ENCODE measurements around the gene LPIN3. TPM values are rescaled to one million over a fixed set of nuclear protein-coding genes. Genes with fewer than 3 reads are reported as not detected.

Gene LPIN3
- total RNA-seq, 1 donor from 2014 or later: 2.8 TPM

DNA sequence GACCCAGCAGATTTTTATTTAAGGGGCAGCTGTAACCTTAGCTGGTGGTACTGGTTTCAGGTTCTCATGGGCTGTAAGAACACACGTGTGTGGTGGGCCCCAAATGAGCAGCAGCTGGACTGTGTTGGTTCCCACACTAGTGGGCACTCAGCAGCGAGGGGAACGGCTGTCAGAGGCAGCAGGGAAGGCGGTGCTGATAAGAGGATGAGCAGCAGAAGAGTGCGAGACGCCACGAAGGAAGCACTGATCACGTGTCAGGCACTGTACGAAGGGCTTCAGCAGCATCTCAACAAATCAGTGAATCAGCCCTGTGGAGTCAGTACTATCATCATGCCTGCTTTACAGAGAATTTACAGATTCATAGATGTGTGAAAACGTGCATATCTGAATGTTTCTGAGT is 67.0 kb downstream of the LPIN3 start:
- H3K9ac ChIP-seq: no peak overlapping the region
- no peaks in the 10 kb centered on the region for H3K9me3 ChIP-seq (ENCODE audit: low read depth)
- TF ChIP-seq, protein P1, sequence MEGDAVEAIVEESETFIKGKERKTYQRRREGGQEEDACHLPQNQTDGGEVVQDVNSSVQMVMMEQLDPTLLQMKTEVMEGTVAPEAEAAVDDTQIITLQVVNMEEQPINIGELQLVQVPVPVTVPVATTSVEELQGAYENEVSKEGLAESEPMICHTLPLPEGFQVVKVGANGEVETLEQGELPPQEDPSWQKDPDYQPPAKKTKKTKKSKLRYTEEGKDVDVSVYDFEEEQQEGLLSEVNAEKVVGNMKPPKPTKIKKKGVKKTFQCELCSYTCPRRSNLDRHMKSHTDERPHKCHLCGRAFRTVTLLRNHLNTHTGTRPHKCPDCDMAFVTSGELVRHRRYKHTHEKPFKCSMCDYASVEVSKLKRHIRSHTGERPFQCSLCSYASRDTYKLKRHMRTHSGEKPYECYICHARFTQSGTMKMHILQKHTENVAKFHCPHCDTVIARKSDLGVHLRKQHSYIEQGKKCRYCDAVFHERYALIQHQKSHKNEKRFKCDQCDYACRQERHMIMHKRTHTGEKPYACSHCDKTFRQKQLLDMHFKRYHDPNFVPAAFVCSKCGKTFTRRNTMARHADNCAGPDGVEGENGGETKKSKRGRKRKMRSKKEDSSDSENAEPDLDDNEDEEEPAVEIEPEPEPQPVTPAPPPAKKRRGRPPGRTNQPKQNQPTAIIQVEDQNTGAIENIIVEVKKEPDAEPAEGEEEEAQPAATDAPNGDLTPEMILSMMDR (IDR thresholded peaks at IDR 0.05): no peak
- no peak for TF ChIP-seq EZH2 (IDR thresholded peaks at IDR 0.05)
- no peak for TF ChIP-seq EZH2phosphoT487 (IDR thresholded peaks at IDR 0.05)
- Mint-ChIP-seq H3K4me1 (peaks cover 9% of the 10 kb centered on the region), H3K36me3 (peaks cover 38% of the 10 kb centered on the region), H3K4me3 (no peak overlapping the region), H3K9me3 (no peaks in the 10 kb centered on the region), H3K27ac (no peak overlapping the region), H3K27me3 (ENCODE audit: insufficient read depth, low read depth) (peaks cover 2% of the 10 kb centered on the region)
- peaks cover 3% of the 10 kb centered on the region for H3F3A ChIP-seq (ENCODE audit: low read depth)
- no peak overlapping the region for H3K4me3 ChIP-seq
- no peaks in the 10 kb centered on the region for H4K20me1 ChIP-seq (ENCODE audit: low read depth)
- no peak for DNase-seq (ENCODE audit: low spot score)
- no peaks in the 10 kb centered on the region for H3K79me2 ChIP-seq (ENCODE audit: low read depth)
- no peak overlapping the region for H2AFZ ChIP-seq (replicated peaks)
- no peak overlapping the region for H3K27ac ChIP-seq
- no peaks in the 10 kb centered on the region for H3K4me1 ChIP-seq
- H3K27me3 ChIP-seq: no peaks in the 10 kb centered on the region
- H3K36me3 ChIP-seq: peaks cover 5% of the 10 kb centered on the region
- no peak overlapping the region for H3K4me2 ChIP-seq

DNA sequence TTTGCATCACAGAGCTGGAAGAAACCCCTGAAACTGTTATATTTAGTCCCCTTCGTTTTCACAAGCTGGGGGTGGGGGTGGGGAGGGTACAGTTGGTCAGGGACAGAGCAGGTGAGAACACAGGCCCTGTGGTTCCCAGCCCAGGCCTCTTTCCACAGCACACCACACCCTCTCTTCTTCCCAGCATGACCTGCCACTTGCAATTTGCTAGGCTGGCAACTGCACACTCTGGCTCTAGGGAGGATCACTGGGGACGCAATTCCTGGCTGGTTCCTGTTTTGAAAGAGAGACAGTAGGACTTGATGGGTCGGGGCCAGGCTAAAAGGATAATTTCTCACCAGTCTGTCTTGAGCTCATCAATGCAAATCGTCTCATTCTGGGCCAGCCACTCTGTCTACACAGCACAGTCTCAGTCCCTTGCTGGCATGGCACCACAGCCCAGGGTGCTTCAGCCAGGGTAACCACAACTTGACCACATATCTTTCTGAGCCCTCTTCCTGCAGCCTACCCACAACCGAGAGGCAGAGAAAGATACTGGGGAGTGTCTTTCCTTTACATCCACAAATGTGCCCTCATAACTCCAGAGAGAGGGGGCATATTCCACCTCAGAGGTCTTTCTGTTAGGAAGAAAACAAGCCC is 67.7 kb downstream of the LPIN3 start:
- H3K27me3 Mint-ChIP-seq (ENCODE audit: insufficient read depth, low read depth): peaks cover 2% of the 10 kb centered on the region
- H3K9me3 ChIP-seq (ENCODE audit: low read depth): no peaks in the 10 kb centered on the region
- peaks cover 5% of the 10 kb centered on the region for H3K36me3 ChIP-seq
- no peaks in the 10 kb centered on the region for H3K4me1 ChIP-seq
- H3K9ac ChIP-seq: no peak overlapping the region
- no peak overlapping the region for H2AFZ ChIP-seq (replicated peaks)
- H3K36me3 Mint-ChIP-seq: peaks cover 35% of the 10 kb centered on the region
- no peak for DNase-seq (ENCODE audit: low spot score)
- no peak for TF ChIP-seq EZH2phosphoT487 (IDR thresholded peaks at IDR 0.05)
- TF ChIP-seq EZH2 (IDR thresholded peaks at IDR 0.05): no peak
- TF ChIP-seq, protein P1 (IDR thresholded peaks at IDR 0.05): no peak
- no peak overlapping the region for H3K27ac ChIP-seq
- H3K9me3 Mint-ChIP-seq: no peaks in the 10 kb centered on the region
- H3K4me3 ChIP-seq: no peak overlapping the region
- H3K4me2 ChIP-seq: no peak overlapping the region
- H3K4me1 Mint-ChIP-seq: peaks cover 9% of the 10 kb centered on the region
- H3K27ac Mint-ChIP-seq: peak overlapping the region; percentile 37
- H3F3A ChIP-seq (ENCODE audit: low read depth): peaks cover 3% of the 10 kb centered on the region
- H3K27me3 ChIP-seq: no peaks in the 10 kb centered on the region
- no peaks in the 10 kb centered on the region for H4K20me1 ChIP-seq (ENCODE audit: low read depth)
- H3K4me3 Mint-ChIP-seq: no peak overlapping the region
- H3K79me2 ChIP-seq (ENCODE audit: low read depth): no peaks in the 10 kb centered on the region

DNA sequence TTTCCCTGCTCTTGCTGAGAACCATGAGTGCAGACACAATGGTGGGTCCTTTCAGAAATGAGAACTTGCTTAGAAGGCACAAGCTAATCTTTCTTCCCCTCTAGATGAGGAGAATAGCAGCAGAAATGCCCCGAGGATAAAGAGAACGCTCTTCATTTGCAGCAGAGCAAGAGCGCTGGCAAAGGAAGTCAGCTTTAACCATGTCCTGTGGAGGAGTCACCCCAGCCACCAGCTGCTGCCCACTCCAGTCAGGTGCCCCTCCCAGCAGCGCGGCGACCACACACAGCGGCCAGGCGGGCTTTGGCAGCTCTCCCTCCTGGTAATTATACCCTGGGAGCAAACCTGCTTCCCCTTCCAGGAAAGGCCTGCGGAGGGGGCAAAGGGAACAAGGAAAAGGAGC is 68.4 kb downstream of the LPIN3 start:
- Histone ChIP-seq H3K79me2 (ENCODE audit: low read depth) (no peaks in the 10 kb centered on the region), H3K4me3 (no peak overlapping the region), H3K36me3 (peaks cover 5% of the 10 kb centered on the region), H3K4me2 (no peak overlapping the region), H3K27me3 (no peaks in the 10 kb centered on the region), H3F3A (ENCODE audit: low read depth) (peaks cover 3% of the 10 kb centered on the region), H2AFZ (replicated peaks) (no peak overlapping the region), H3K9ac (no peak overlapping the region), H3K27ac (no peak overlapping the region), H3K4me1 (no peaks in the 10 kb centered on the region), H4K20me1 (ENCODE audit: low read depth) (no peaks in the 10 kb centered on the region), H3K9me3 (ENCODE audit: low read depth) (no peaks in the 10 kb centered on the region)
- no peak for DNase-seq (ENCODE audit: low spot score)
- peaks cover 2% of the 10 kb centered on the region for H3K27me3 Mint-ChIP-seq (ENCODE audit: insufficient read depth, low read depth)
- peaks cover 38% of the 10 kb centered on the region for H3K36me3 Mint-ChIP-seq
- TF ChIP-seq EZH2 (IDR thresholded peaks at IDR 0.05) (no peak), EZH2phosphoT487 (IDR thresholded peaks at IDR 0.05) (no peak)
- TF ChIP-seq, protein P1 (IDR thresholded peaks at IDR 0.05): no peak
- peaks cover 9% of the 10 kb centered on the region for H3K4me1 Mint-ChIP-seq
- H3K27ac Mint-ChIP-seq: no peak overlapping the region
- no peak overlapping the region for H3K4me3 Mint-ChIP-seq
- H3K9me3 Mint-ChIP-seq: no peaks in the 10 kb centered on the region

Other genes starting within 250 kb of the LPIN3 start
- 146 and 265 TPM in 2 replicates for gene PLCG1, start 203.3 kb upstream of the LPIN3 start, total RNA-seq (ENCODE audit: low replicate concordance)
- 5.2 and 6.8 TPM in 2 replicates for gene ZHX3, start 23.1 kb upstream of the LPIN3 start, total RNA-seq (ENCODE audit: low replicate concordance)
- 3.5 and 9.0 TPM in 2 replicates for gene EMILIN3, start 26.0 kb downstream of the LPIN3 start, total RNA-seq (ENCODE audit: low replicate concordance)